HPDE6-E6E7 (cell line): ENCODE measurements around the gene SCUBE1.
A peak's percentile ranks its signal among the peaks of the same experiment; 100 is the strongest.

Experiments used
- DNase-seq: peaks from one replicate; pipeline ENCODE4 v3.0.0; 2011; ENCODE audit warnings: missing footprints; ENCODE audit errors: extremely low spot score

SCUBE1 gene

DNA sequence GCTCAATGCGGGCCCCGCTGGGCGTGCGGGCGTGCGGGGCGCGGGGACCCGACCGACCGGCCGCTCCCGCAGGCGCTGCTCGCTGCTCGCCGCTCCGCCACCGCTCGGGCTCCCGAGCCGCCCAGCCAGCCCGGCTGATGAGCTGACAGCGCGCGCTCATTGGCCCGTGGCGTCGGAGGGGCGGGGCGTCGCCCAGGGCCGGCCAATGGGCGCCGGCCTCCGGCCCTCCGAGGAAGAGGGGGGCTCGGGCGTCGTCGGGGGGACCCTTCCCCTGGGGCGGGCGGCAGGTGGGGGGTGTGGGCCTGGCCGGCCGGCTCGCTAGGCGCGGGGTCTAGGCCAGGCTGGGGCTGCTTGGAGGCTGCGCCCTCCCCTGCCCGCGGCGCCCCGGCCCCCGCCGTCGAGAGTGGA, at the start of gene SCUBE1:
SCUBE1 (minus strand) TSS at position 111 of the 408 bp plus-strand sequence. CDS start 111 bp downstream, outside the sequence.
- DNase-seq, result no peak

DNA sequence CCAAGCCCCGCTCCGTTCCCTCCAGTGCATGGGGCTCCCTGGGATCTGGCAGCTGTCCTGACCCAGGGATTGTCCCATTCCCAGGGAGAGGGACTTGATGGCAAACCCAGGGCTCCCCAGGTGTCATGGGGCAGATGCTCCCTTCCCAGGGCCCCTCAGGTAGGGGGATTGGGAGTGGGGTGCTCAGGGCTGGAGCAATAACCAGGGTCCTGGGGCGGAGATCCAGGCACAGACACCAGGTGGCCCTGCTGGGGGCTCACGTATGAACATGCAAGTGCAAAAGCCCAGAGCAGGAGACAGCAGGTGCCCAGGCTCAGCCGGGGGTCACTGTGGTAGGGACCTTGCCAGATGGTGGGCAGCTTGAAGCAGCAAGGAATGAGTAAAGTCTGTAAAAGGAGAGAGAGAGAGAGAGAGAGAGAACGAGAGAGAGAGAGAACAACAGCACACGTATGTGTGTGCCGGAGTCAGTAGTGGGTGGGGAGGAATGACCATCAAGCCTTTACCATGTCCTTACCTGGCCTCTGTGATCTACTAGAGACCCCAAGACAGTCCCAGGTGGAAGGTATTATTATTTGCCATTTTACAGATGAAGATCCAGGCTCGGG, 49.3 kb upstream of the SCUBE1 start:
- no peak for DNase-seq

DNA sequence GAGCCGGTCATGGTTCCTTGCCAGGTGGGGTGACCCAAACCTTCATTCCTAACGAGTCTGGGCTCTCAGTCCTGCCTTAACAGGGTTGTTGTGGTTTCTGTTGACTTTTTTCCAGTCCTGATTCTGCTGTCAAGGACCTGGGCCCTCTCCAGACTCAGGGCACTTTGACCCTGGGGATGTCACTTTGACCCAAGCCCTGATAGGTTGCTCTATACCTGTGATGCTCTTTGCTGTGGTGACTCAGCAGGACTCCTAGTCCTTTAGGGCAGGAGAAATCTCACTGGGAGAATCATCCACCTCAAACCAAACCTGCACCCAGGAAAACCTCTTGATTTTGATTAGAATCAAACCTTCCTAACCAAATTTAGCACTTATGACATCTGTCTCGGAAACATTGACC, 48.1 kb upstream of the SCUBE1 start:
- DNase-seq, result no peak

DNA sequence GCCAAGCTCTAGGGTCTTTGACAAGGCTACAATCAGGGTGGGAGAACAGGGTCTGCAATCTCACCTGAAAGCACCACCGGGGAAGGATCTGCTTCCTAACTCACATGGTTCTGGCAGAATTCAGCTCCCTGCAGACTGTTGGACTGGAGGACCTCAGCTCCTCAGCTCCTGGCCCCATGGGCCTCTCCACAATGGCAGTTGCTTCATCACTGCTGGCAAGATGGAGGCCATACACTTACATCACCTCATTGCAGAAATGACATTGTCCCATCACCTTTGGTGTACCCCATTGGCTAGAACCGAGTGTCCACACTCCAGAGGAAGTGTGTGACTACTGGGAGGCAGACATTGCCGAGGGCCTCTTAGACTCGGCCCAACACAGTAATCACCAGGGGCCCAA, 47.7 kb upstream of the SCUBE1 start:
- DNase-seq, result no peak

DNA sequence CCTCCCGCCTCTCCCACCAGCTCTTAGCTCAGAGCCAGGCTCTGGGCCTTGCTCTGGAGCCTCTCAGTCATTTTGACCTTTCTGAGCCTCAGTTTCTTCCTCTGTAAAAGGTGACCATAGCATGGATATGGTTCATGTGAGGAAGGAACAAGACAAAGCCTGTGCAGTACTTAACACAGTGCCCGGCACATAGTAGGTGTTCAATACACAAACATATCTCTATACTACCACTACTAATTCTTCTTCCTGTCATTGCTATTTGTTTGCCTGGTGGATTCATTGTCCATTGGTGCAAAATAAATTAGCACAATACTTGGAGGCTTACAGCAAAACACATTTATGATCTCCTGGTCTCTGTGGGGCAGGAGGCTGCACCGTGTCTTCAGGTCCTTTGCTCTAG, 47.0 kb upstream of the SCUBE1 start:
- no peak for DNase-seq

DNA sequence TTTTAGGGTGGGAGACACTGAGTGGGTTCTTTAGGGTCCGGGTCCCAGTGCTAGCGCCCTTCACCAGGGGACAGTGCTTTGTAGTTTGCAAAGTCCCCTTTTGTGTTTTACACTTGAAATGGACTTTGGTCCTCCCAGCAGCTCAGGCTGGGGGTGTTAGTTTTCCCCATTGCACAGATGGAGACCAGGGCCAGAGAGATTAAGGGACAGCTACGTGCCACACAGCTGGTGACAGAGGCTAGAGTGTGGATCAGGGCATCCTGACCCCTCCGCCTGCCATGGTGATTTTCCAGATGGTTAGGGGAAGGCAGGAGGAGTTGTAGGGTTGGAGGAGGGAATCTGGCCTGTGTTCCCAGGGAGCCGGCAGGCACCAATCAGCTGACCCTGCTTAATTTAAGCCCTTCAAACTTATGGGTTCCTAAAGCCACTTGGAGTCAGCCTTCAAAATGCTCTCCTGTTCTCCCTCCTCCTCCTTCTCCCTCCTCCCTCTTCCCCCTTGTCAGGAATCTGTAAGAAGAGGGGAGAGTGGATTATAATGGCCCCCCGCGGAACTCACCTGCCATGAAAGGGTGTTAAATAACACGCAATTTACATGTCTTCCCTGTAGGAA, 46.2 kb upstream of the SCUBE1 start:
- DNase-seq, result no peak

DNA sequence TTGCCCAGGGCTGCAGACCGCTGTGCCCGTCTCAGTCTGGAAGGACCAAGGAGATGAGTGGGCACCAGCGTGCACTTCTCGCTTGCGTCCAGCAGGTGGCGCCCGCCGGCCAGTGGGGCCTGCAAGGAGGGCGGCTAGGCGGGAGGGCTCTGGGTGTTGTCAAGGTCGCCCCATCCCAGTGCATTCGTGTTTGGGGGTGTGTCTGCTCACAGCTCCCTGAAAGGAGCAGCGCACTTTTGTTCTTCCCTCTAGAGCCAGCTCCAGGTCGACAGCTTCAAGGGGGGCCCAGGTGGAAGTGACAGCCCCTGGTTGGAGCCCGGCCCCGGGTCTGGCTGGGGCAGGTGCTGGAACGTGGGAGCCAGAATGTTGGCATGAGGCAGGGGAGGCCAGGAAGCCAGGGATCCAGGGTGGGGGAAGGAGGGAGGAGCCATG, 45.3 kb upstream of the SCUBE1 start:
- DNase-seq, result peak; percentile 49

DNA sequence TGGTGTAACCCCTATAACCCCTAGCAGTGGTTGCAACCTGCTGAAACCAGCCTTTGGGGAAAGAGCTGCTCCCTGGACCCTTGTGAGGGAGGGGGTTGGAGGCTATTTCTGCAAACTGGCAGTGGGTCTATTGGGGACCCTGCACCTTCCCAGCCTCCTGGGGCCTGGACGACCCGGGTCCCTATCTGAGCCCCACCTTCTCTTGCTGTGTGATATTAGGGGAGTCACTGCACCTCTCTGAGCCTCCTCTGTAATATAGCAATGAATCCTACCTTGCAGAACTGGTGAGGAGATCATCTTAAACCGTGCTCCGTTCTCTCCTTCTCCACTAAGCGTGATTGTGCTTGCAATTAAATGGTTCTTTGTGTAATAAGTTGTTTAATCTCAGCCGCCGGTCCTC, 44.6 kb upstream of the SCUBE1 start:
- no peak for DNase-seq

DNA sequence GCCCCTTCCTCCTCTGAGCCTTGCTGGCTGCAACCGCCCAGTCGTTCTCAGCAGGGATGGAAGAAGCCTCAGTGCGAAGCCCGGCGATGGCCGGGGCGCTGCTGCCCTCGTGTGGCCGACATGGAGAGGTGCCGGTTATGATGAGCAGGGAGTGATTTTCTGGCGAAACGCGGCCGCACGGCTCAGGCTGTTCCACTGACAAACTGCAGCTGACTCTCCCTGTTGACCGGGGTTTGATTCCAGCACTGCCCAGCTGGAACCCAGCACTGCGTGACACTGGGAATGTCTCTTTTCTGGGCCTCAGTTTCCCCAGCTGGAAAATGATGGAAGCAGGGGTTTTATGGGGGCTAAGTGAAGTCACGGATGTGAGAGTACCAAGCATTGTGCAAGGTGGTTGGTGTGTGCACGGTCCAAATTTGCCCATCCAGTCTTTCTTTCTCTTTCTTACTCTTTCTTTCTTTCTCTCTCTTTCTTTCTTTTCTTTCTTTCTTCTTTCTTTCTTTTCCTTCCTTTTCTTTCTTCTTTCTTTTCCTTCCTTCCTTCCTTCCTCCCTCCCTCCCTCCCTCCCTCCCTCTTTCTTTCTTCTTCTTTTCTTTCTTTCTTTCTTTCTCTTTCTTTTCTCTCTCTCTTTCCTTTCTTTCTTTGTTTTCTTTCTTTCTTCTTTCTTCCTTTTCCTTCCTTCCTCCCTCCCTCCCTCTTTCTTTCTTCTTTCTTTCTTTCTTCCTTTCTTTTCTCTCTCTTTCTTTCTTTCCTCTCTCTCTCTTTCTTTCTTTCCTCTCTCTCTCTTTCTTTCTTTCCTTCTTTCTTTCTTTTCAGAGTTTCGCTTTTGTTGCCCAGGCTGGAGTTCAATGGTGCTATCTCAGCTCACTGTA, 42.8 kb upstream of the SCUBE1 start:
- peak; percentile 59 for DNase-seq

DNA sequence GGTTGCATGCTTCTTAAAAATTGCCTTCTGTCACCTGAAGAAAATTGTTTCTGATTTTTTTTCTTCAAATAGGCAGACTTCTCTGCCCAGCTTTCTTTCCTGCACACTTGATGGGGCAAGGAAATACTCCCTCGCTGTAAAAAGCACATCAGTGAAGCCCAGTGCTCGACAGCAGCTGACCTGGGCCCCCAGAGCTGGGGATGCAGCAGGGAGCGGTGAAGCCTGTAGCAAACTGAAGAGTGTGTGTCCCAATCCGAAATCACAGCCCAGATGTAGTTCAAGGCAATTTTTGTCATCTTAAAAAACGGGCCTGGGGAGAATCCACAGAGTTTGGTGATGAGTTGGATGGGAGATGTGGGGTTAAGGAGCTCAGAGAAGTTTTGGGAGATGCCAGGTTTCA, 41.7 kb upstream of the SCUBE1 start:
- DNase-seq, result no peak

DNA sequence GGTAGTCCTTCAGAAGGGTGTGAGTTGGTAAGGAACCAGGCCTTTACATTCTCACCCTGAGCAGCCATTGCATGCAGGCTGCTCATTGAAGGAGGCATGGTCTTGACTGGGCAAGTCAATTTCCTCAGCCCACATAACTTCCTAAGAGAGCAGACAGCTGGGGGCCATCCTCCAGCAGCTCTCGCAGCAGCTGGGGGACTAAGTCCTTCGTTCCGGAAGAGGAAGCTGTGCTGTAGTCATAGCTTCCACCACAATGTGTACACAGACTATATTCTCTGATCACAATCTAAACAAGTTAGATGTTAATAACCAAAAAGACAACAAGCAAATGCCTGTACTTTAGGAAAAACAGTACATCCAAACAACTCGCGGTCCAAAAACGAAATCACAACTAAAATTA, 38.5 kb upstream of the SCUBE1 start:
- DNase-seq, result no peak

DNA sequence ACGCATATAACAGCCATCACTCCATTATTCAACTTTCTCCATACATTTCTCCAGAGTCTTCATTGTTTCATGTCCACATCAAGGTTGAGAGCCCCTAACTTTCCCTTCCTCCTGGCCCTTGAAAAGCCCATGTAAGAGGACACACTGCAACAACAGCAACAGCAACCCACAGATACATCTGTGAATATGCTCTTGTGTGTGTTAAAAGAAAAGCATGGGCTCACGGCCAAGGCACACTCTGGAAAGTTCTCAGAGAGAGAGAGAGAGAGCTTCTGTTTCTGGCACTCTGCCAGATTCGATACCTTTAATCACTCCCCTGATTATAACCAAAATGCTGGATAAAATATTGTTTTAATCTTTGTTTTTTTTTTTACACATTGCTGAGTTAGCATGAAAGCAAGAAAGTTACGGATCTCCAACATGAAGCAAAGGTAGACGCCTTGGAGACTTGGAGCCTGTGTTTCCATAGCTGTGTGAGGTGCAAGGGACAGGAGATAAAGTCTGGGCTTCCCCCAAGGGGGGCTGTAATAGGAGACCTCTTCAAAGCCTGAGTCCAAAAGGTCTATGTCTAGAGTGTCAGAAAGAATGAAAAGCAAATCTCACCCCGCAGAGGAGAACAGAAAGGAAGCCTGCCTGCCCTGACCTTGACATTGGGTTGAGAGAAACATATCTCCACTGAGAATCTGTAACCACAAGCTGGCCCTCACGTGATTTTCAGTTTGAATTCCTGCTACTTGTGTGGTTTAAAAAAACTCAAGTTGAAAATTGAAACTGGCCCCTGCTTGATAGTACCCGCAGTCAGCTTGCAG, 34.9 kb upstream of the SCUBE1 start:
- DNase-seq, result no peak

DNA sequence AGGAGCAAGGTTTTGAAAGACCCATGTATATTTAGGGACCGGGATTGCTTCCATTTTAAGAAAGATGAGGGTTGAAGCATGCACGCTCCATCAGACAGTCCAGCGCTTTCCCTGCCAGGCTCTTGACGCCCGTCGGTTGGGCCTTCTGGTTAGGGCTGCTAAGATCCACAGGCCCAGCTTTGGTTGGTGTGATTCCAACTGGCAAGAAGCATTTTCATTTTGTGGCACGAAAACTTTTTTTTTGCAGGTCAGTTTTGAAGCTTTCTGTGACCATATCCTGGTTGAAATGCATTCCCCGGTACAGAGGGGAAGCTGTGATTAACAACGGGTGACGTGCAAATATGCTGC, 34.4 kb upstream of the SCUBE1 start:
- DNase-seq, result no peak

DNA sequence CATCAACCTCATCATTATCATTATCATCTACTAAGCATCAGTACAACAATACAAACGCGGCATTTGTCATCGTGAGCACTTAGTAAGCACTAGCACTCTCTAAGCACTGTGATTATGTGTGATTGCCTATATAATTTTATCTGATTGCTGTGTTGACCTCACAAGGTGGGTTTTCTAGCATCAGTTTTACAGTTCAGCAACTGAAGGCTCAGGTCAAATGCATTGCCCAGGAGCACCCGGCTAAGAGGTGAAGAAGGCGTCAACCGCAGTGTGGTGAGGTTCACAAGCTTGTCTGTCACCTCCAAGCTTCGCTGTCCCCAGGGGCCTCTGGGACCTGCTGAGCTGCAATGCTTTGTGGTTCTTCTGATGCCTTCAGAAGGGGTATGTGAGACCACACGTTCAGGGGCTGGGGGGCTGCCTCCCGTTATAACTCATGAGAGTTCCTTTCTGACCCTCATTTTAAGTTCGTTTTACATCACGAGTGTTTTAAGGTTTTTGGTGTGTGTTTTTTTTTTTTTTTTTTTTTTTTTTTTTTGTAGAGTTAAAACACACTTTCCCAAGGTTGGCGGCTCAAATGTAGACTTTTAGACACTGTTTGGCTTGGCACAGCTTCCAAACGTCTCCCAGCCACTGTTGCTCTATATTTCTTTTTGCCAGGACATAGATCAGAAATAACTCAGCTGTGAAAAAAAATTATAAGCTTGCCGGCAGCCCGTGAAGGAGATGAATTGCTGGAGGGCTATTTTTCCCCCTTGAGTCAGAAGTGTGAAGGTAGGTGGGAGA, 33.8 kb upstream of the SCUBE1 start:
- DNase-seq, result no peak

DNA sequence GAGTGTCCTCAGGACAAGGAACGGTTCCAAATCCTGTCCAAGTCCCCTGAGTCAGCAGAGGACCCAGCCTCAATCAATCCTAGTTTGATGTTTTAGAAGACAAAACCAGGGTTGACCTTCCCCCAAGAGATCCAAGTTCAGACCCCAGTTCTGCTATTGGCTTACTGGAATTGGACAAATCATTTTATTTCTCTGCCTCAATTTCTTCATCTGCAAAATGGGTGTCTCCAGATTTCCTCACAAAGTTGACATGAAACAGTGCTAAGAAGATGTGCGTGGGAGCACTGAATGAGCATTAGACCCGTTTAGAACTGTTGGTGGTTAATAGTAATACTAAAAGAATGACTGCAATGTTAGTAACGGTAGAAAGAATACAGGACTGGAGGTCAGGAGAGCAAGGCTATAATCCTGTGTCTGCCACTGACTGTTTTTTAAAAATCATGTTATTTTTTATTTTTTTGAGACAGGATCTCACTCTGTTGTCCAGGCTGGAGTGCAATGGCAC, 32.8 kb upstream of the SCUBE1 start:
- DNase-seq, result no peak

DNA sequence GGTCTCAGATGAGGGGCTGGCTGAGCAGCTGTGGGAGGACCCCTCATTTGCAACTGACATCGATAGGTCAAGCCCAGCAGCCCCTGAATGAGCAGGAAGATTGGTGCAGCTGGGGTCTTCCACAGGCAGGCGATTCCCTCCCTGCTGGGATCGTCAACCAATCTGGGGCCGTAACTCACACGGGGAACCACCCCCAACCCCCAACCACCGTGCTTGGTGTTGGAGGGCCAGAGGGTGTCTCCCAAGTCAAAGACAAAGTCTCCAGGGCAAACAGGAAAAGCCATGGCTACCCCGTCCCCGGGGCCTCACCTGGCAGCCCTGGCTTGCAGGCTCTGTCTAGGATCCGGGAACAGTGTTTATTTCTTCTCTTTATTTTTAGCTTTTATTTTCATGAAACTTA, 26.9 kb upstream of the SCUBE1 start:
- DNase-seq, result no peak

DNA sequence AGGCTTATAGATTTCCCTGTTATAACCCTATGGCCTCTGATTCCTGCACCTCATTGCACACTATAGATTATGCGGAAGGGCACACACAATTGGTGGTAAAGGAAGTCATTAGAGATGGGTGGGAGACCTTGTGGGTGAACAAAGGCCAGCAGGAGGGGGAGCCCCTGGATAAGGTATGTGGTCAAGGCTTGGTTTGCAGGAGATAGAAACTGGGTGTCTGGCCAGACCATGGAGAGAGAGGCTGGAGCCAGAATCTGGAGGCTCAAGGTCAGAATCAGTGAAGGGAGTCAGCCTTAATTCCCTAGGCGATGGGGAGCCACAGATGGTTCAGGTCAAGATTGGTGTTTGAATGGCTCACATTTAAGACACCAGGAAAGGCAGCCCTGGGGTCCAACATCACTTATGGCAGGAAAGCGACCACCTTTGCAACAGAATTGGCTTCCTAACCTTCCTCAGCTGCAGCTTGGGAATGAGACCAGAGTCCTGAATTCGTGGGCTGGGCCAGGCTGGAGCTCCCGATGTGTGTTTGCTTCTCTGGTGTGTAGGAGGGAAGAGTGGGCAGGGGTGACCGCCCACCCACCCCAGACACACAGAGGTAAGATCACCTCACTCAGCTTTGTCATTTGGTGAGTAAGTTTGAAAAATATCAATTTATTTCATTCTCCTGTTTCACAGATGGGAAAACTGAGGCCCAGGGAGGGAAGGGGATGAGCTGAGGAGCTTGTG, 22.7 kb upstream of the SCUBE1 start:
- DNase-seq, result no peak

DNA sequence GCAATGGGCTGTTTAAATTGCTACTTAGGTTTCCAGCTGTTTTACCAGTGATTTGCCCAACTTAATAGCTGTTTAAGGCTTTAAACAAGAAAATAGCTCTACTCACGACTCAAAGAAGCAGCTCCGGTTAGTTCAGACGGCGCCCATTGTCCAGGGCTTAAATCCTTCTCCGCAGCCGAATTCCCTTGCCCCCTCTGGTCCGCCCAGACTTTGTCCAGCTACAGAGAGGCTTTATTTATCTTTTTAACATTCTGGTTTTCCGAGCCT, 20.9 kb upstream of the SCUBE1 start:
- DNase-seq, result no peak

DNA sequence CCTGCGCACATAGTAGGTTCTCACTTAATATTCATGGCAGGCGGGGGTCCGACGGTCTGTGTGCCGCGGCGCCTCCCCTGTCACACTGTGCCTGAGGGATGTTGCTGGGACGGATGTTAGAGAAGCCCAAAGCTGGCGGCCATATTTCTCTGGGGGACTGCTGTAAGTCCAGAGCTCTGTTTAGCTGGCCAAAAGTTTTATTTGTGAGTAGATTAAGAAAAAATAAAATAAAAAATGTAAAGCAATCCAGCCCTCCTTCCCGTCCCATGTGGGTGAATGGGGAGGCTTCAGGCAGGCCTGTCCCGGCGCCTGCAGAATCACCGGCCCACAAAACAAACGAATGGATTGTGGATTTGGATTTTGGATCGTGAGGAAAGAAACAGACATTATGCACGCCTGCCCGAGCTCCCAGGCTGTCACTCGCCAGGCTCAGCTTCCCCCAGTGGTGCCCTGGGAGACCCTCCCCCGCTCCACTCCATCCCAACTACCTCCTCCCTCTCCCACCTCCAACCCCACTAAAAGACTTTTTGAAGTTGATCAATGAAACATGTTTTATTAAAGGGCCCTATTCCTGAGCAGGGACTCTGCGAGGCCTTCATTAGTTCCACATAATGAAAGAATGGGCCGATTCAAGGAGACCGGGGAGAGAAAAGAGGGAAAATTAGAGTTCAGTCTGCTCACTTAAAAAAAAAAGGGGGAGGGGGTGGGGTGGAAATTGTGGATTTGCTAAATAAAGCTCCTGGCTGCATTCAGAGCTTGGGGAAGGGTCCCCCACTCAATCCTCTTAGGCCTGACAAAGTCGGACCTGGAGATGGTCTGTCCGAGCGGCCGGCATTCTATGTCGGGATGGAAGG, 20.4 kb upstream of the SCUBE1 start:
- DNase-seq, result no peak

DNA sequence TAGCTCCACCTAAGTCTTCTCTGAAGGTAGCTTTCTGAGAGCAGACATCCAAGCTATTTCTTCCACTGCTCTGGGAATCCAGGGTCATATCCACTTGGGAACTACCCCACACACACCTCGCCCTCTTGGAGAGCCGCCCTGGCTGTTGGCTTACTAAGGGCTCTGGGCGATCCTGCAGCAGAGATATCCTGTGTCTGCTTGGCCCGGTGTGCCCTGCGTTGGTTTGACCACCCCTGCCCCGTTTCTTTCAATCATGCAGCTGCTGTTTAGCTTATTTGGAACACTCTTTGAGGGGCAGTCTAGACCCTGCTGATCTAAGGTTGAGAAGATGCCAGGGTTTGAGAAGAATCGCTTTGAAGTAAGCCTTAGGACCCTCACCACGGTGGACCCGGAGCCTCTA, 17.4 kb upstream of the SCUBE1 start:
- DNase-seq, result no peak
